ENCODE results near the gene PTDSS2. TPM values are rescaled to one million over a fixed set of nuclear protein-coding genes. Genes with fewer than 3 reads are reported as not detected.
"Not testable (repeated sequence)": the region's sequence is repeated elsewhere in the genome, so short reads cannot be mapped to it uniquely, and the experiment has no call there.

Gene PTDSS2
- 32.6 TPM for polyA plus RNA-seq (2013, experiment 1 of 2; ENCODE audit: insufficient read length)
- 25.5 TPM for polyA plus RNA-seq (2013, experiment 2 of 2; ENCODE audit: insufficient read length)

- DNase-seq = peak; percentile 95
These were observed at the start of gene PTDSS2 for GRCh38 chr11:449889-450808. Gene PTDSS2, plus strand, starts transcription at chr11:450279. Its CDS starts 177 bp downstream, at chr11:450456.

- DNase-seq = not testable (repeated sequence)
These were observed 48.9 kb upstream of the PTDSS2 start for GRCh38 chr11:401196-401595.

- no peak for DNase-seq
These were observed 46.9 kb upstream of the PTDSS2 start for GRCh38 chr11:403021-403760.

GRCh38 chr11:403761-404431 lies 46.2 kb upstream of the PTDSS2 start:
- no peak for DNase-seq

- no peak for DNase-seq
These were observed 45.4 kb upstream of the PTDSS2 start for GRCh38 chr11:404551-405264.

GRCh38 chr11:405323-405953 lies 44.6 kb upstream of the PTDSS2 start:
- no peak for DNase-seq

- DNase-seq = no peak
These were observed 43.9 kb upstream of the PTDSS2 start for GRCh38 chr11:405954-406795.

- peak; percentile 84 for DNase-seq
These were observed 43.1 kb upstream of the PTDSS2 start for GRCh38 chr11:406796-407650.

- DNase-seq = no peak
These were observed 42.4 kb upstream of the PTDSS2 start for GRCh38 chr11:407651-408123.

GRCh38 chr11:408154-409007 lies 41.7 kb upstream of the PTDSS2 start:
- DNase-seq = no peak

- no peak for DNase-seq
These were observed 41.0 kb upstream of the PTDSS2 start for GRCh38 chr11:409008-409599.

GRCh38 chr11:409600-410483 lies 40.2 kb upstream of the PTDSS2 start:
- DNase-seq = no peak

- DNase-seq = not testable (repeated sequence)
These were observed 39.4 kb upstream of the PTDSS2 start for GRCh38 chr11:410711-411110.

- DNase-seq = not testable (repeated sequence)
These were observed 38.6 kb upstream of the PTDSS2 start for GRCh38 chr11:411520-411919.

- no peak for DNase-seq
These were observed 37.4 kb upstream of the PTDSS2 start for GRCh38 chr11:412641-413119.

- no peak for DNase-seq
These were observed 36.7 kb upstream of the PTDSS2 start for GRCh38 chr11:413120-414081.
